K562 (cell line): ENCODE measurements around the gene LRP1-AS. TPM values are rescaled to one million over a fixed set of nuclear protein-coding genes. Genes with fewer than 3 reads are reported as not detected.
A peak's percentile ranks its signal among the peaks of the same experiment; 100 is the strongest.

Experiments used
- BCL6 ChIP-seq: fragments of 250-450 bp; sonication (Bioruptor Pico); IDR thresholded peaks from 2 replicates; pipeline ENCODE4 v1.4.0; 2020
- CREM ChIP-seq: IDR thresholded peaks from 2 replicates; pipeline ENCODE4 v1.6.1; 2014; ENCODE audit warnings: antibody characterized with exemption, low read depth
- FUS ChIP-seq: fragments of 200-400 bp; formaldehyde crosslinking; optimal IDR thresholded peaks from 2 replicates; pipeline ENCODE3; 2017; ENCODE audit warnings: low read depth, low read length
- JUND ChIP-seq, 2 experiments: IDR thresholded peaks; 2 replicates in 1 of 2; 3 replicates in 1 of 2; pipeline ENCODE4 v1.6.1; 2011; ENCODE audit warnings: borderline replicate concordance in 2 of 2, low read depth in 2 of 2, low read length in 2 of 2, improper control_type of control experiment in 1 of 2, missing biosample characterization in 1 of 2, missing genetic modification characterization in 1 of 2, missing genetic modification reagents in 1 of 2
- MBD1 ChIP-seq: fragments of 250-450 bp; sonication (Bioruptor Pico); IDR thresholded peaks from 2 replicates; pipeline ENCODE4 v1.8.0; 2022; ENCODE audit warnings: inconsistent platforms
- NCOA1 ChIP-seq: fragments of 450-650 bp; IDR thresholded peaks from 2 replicates; pipeline ENCODE4 v1.6.1; 2016; ENCODE audit warnings: low read depth
- NR2F6 ChIP-seq: fragments of 450-650 bp; formaldehyde crosslinking; IDR thresholded peaks from 2 replicates; pipeline ENCODE4 v1.4.0; 2020; ENCODE audit warnings: mild to moderate bottlenecking
- SP1 ChIP-seq: sonication (generic); formaldehyde crosslinking; IDR thresholded peaks from 2 replicates; pipeline ENCODE4 v1.8.1; 2022; ENCODE audit warnings: mild to moderate bottlenecking, missing genetic modification reagents
- U2AF2 ChIP-seq: fragments of 200-400 bp; formaldehyde crosslinking; optimal IDR thresholded peaks from 2 replicates; pipeline ENCODE3; 2017; ENCODE audit warnings: low read depth, mild to moderate bottlenecking, low read length
- ZC3H8 ChIP-seq: fragments of 450-650 bp; IDR thresholded peaks from 2 replicates; pipeline ENCODE4 v1.6.1; 2017
- ZNF431 ChIP-seq: sonication (generic); formaldehyde crosslinking; IDR thresholded peaks from 2 replicates; pipeline ENCODE4 v1.8.0; 2022; ENCODE audit warnings: mild to moderate bottlenecking, missing genetic modification reagents
- polyA plus RNA-seq, 8 experiments: library from polyadenylated mRNA; depleted of rRNA in 4 of 8; stranded (reverse) in 5 of 8; unstranded in 3 of 8; fragments of >200 nt; fragmentation: Nextera tagmentation in 2 of 8; fragmentation: Illumina TruSeq in 1 of 8; extraction: Ambion mirVana in 2 of 8; extraction: Trizol in 1 of 8; gene quantifications; 2 replicates each; pipeline versions ENCODE4 v1.2.1 to v1.2.3, GENCODE V29; 2011 to 2014; ENCODE audit warnings: inconsistent platforms in 1 of 8, missing spikeins in 1 of 8
- total RNA-seq, 7 experiments: library from RNA; depleted of rRNA in 6 of 7; stranded (reverse); fragments of >200 nt in 6 of 7; fragmentation: Illumina TruSeq in 2 of 7; extraction: Trizol in 2 of 7; gene quantifications; 2 replicates each; pipeline versions ENCODE4 v1.2.1 to v1.2.3, GENCODE V29; 2011 to 2021; ENCODE audit warnings: low replicate concordance in 1 of 7
- TF ChIP-seq, protein P1 (sequence below): fragments of 200-800 bp; sonication (Bioruptor generic); IDR thresholded peaks from 2 replicates; pipeline ENCODE4 v1.6.1; 2017; ENCODE audit warnings: missing genetic modification characterization, missing compliant biosample characterization

The LRP1-AS gene
- total and polyA plus RNA-seq, 9 of the 15 experiments (the other 6 are each of a cell fraction or from before 2014, with no cell fraction given): not detected

GRCh38 chr12:57182918-57183575, 35.6 kb upstream of the LRP1-AS start (continued):
- TF ChIP-seq, protein P1, sequence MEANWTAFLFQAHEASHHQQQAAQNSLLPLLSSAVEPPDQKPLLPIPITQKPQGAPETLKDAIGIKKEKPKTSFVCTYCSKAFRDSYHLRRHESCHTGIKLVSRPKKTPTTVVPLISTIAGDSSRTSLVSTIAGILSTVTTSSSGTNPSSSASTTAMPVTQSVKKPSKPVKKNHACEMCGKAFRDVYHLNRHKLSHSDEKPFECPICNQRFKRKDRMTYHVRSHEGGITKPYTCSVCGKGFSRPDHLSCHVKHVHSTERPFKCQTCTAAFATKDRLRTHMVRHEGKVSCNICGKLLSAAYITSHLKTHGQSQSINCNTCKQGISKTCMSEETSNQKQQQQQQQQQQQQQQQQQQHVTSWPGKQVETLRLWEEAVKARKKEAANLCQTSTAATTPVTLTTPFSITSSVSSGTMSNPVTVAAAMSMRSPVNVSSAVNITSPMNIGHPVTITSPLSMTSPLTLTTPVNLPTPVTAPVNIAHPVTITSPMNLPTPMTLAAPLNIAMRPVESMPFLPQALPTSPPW (CRISPR knock-in tag): no peak
- 0 out of 2 replicates have a peak, but pooled peaks have one; percentile 23 for TF ChIP-seq CREM
- TF ChIP-seq NCOA1: no peak
- TF ChIP-seq JUND (IDR thresholded peaks at IDR 0.05; ENCODE audit: borderline replicate concordance, low read depth, low read length): peak; percentile 27; the same call in 1 of the 2 replicates
- no peak for TF ChIP-seq JUND (tag; IDR thresholded peaks at IDR 0.05; ENCODE audit: borderline replicate concordance, low read depth, low read length)
- no peak for TF ChIP-seq MBD1 (CRISPR knock-in tag)
- no peak for TF ChIP-seq BCL6 (CRISPR knock-in tag)
- TF ChIP-seq SP1 (CRISPR knock-in tag): 0 out of 2 replicates have a peak, but pooled peaks have one; percentile 29
- no peak for TF ChIP-seq FUS
- no peak for TF ChIP-seq U2AF2
- TF ChIP-seq NR2F6: no peak
- no peak for TF ChIP-seq ZNF431
- TF ChIP-seq ZC3H8: no peak
